Endodermal cell (in vitro differentiated cells): Measurements from ENCODE around the gene HS6ST1. TPM values are rescaled to one million over a fixed set of nuclear protein-coding genes. Genes with fewer than 3 reads are reported as not detected.

Experiments used
- DNase-seq: peaks from one replicate; pipeline ENCODE4 v3.0.0-alpha.2; 2017
- H3K27ac ChIP-seq: 2 replicates; pipeline ENCODE4 v1.5.1; 2013; ENCODE audit warnings: mild to moderate bottlenecking, low read depth, low read length, moderate library complexity
- H3K27me3 ChIP-seq: 2 replicates; pipeline ENCODE4 v1.6.1; 2013; ENCODE audit warnings: mild to moderate bottlenecking, low read length, moderate library complexity; ENCODE audit not compliant: insufficient read depth, control insufficient read depth, poor library complexity, severe bottlenecking
- H3K36me3 ChIP-seq: 2 replicates; pipeline ENCODE4 v1.7.0; 2013; ENCODE audit warnings: mild to moderate bottlenecking, low read length, moderate library complexity; ENCODE audit not compliant: control insufficient read depth, insufficient read depth
- H3K4me1 ChIP-seq: one replicate; pipeline ENCODE4 v1.7.0; 2013; ENCODE audit warnings: low read length; ENCODE audit not compliant: control insufficient read depth, insufficient read depth
- H3K4me3 ChIP-seq: 2 replicates; pipeline ENCODE4 v1.5.1; 2013; ENCODE audit warnings: mild to moderate bottlenecking, low read length, moderate library complexity
- H3K9ac ChIP-seq: 2 replicates; pipeline ENCODE4 v1.6.1; 2013; ENCODE audit warnings: mild to moderate bottlenecking, low read length, moderate library complexity; ENCODE audit not compliant: poor library complexity, severe bottlenecking; ENCODE audit errors: extremely low read depth
- H3K9me3 ChIP-seq: 2 replicates; pipeline ENCODE4 v1.6.1; 2013; ENCODE audit warnings: mild to moderate bottlenecking, low read length, moderate library complexity; ENCODE audit not compliant: control insufficient read depth
- H3K27ac Mint-ChIP-seq: 2 replicates; pipeline ENCODE4 v1.8.0; 2020; ENCODE audit warnings: mixed read lengths
- H3K27me3 Mint-ChIP-seq: 2 replicates; pipeline ENCODE4 v1.8.0; 2021; ENCODE audit warnings: mild to moderate bottlenecking, mixed read lengths; ENCODE audit not compliant: insufficient read depth
- H3K36me3 Mint-ChIP-seq: 2 replicates; pipeline ENCODE4 v1.8.0; 2020; ENCODE audit warnings: low read depth, mixed read lengths
- H3K4me1 Mint-ChIP-seq: 2 replicates; pipeline ENCODE4 v1.8.0; 2020; ENCODE audit warnings: mixed read lengths
- H3K4me3 Mint-ChIP-seq: 2 replicates; pipeline ENCODE4 v1.8.0; 2020; ENCODE audit warnings: mild to moderate bottlenecking, moderate library complexity, mixed read lengths
- H3K9me3 Mint-ChIP-seq: 2 replicates; pipeline ENCODE4 v1.8.0; 2020; ENCODE audit warnings: mild to moderate bottlenecking, mixed read lengths
- CTCF ChIP-seq: fragments of 200-600 bp; sonication (generic); conservative IDR thresholded peaks from 2 replicates; pipeline ENCODE4 v1.5.0; 2021; ENCODE audit warnings: antibody characterized with exemption, mild to moderate bottlenecking
- WGBS, 2 experiments: methylation state at CpG; one replicate each; pipeline versions ENCODE4 v1.1.5 to v1.1.7; 2013; ENCODE audit warnings: missing lambda C conversion rate in 2 of 2, mixed read lengths in 1 of 2; ENCODE audit not compliant: insufficient coverage in 1 of 2, insufficient read length in 1 of 2; 5-methylcytosine and 5-hydroxymethylcytosine counted together
- total RNA-seq, 2 donors: library from RNA; stranded (reverse); fragmentation: NEBNext Ultra II Directional in 1 of 2; extraction: Animal tissue kit (Norgen Biotek cat#: 25700) in 1 of 2; gene quantifications; 2 replicates in 1 of 2; 3 replicates in 1 of 2; pipeline ENCODE4 v1.2.1, GENCODE V29; 2021

Gene HS6ST1
- total RNA-seq, 2 donors from 2014 or later = 93.0 to 106 TPM

- Mint-ChIP-seq H3K36me3 (peaks cover 39% of the 10 kb centered on the region), H3K9me3 (peaks cover 5% of the 10 kb centered on the region), H3K4me1 (peaks cover 4% of the 10 kb centered on the region), H3K27ac (peak overlapping the region; percentile 35), H3K4me3 (no peak overlapping the region), H3K27me3 (no peaks in the 10 kb centered on the region)
- Histone ChIP-seq H3K4me3 (no peak overlapping the region), H3K4me1 (no peaks in the 10 kb centered on the region), H3K36me3 (peaks cover 63% of the 10 kb centered on the region), H3K27me3 (no peaks in the 10 kb centered on the region), H3K9me3 (no peaks in the 10 kb centered on the region), H3K9ac (no peak overlapping the region), H3K27ac (no peak overlapping the region)
- 94 to 95% methylated on average over 9 to 17 of the region's 17 CpGs for WGBS, 2 experiments
- peak; percentile 31 for DNase-seq
- no peak for TF ChIP-seq CTCF
Observed at GRCh38 chr2:128276878-128277675, 41.6 kb downstream of the HS6ST1 start.

GRCh38 chr2:128275498-128276045 is 43.1 kb downstream of the HS6ST1 start:
- Mint-ChIP-seq H3K36me3 (peaks cover 36% of the 10 kb centered on the region), H3K27ac (no peak overlapping the region), H3K9me3 (peaks cover 5% of the 10 kb centered on the region), H3K27me3 (no peaks in the 10 kb centered on the region), H3K4me1 (no peaks in the 10 kb centered on the region), H3K4me3 (no peak overlapping the region)
- no peak overlapping the region for H3K9ac ChIP-seq
- no peaks in the 10 kb centered on the region for H3K4me1 ChIP-seq
- H3K27ac ChIP-seq = no peak overlapping the region
- no peak overlapping the region for H3K4me3 ChIP-seq
- WGBS, 2 experiments = 95 to 97% methylated on average over 10 to 14 of the region's 14 CpGs
- no peak for TF ChIP-seq CTCF
- H3K36me3 ChIP-seq = peaks cover 50% of the 10 kb centered on the region
- no peaks in the 10 kb centered on the region for H3K9me3 ChIP-seq
- no peaks in the 10 kb centered on the region for H3K27me3 ChIP-seq
- DNase-seq = peak; percentile 20

- DNase-seq = no peak
- Histone ChIP-seq H3K4me3 (no peak overlapping the region), H3K27ac (no peak overlapping the region), H3K9ac (no peak overlapping the region), H3K27me3 (no peaks in the 10 kb centered on the region), H3K36me3 (peaks cover 50% of the 10 kb centered on the region), H3K9me3 (no peaks in the 10 kb centered on the region), H3K4me1 (no peaks in the 10 kb centered on the region)
- H3K27ac Mint-ChIP-seq = no peak overlapping the region
- H3K4me3 Mint-ChIP-seq = no peak overlapping the region
- H3K9me3 Mint-ChIP-seq = peaks cover 5% of the 10 kb centered on the region
- 96 to 98% methylated on average over 4 to 6 of the region's 6 CpGs for WGBS, 2 experiments
- H3K36me3 Mint-ChIP-seq = peaks cover 36% of the 10 kb centered on the region
- no peak for TF ChIP-seq CTCF
- H3K4me1 Mint-ChIP-seq = no peaks in the 10 kb centered on the region
- no peaks in the 10 kb centered on the region for H3K27me3 Mint-ChIP-seq
Observed at GRCh38 chr2:128274218-128274617, 44.5 kb downstream of the HS6ST1 start.
